ENCODE measurements around the gene SLC25A6.
"Not testable (repeated sequence)": the region's sequence is repeated elsewhere in the genome, so short reads cannot be mapped to it uniquely, and the experiment has no call there.

SLC25A6 gene

GRCh38 chrX:1391707-1392375 is at the start of gene SLC25A6:
SLC25A6 (minus strand) TSS chrX:1392113; CDS start chrX:1392009, 104 bp downstream.
- peak; percentile 100 for DNase-seq (ENCODE audit: low read depth)

- DNase-seq (ENCODE audit: low read depth): no peak
Measured at GRCh38 chrX:1440506-1440905, 48.6 kb upstream of the SLC25A6 start.

GRCh38 chrX:1435241-1435895 is 43.5 kb upstream of the SLC25A6 start:
- DNase-seq (ENCODE audit: low read depth): no peak

GRCh38 chrX:1434871-1435240 is 42.9 kb upstream of the SLC25A6 start:
- no peak for DNase-seq (ENCODE audit: low read depth)

- DNase-seq (ENCODE audit: low read depth): no peak
Measured at GRCh38 chrX:1433646-1434357, 41.9 kb upstream of the SLC25A6 start.

- no peak for DNase-seq (ENCODE audit: low read depth)
Measured at GRCh38 chrX:1430451-1430850, 38.5 kb upstream of the SLC25A6 start.

GRCh38 chrX:1427756-1428155 is 35.8 kb upstream of the SLC25A6 start:
- no peak for DNase-seq (ENCODE audit: low read depth)

GRCh38 chrX:1426321-1426720 is 34.4 kb upstream of the SLC25A6 start:
- DNase-seq (ENCODE audit: low read depth): not testable (repeated sequence)

GRCh38 chrX:1425381-1425780 is 33.5 kb upstream of the SLC25A6 start:
- DNase-seq (ENCODE audit: low read depth): no peak

- no peak for DNase-seq (ENCODE audit: low read depth)
Measured at GRCh38 chrX:1424147-1424851, 32.4 kb upstream of the SLC25A6 start.

GRCh38 chrX:1423215-1423614 is 31.3 kb upstream of the SLC25A6 start:
- DNase-seq (ENCODE audit: low read depth): no peak

GRCh38 chrX:1422135-1422465 is 30.2 kb upstream of the SLC25A6 start:
- DNase-seq (ENCODE audit: low read depth): no peak

- DNase-seq (ENCODE audit: low read depth): no peak
Measured at GRCh38 chrX:1421433-1422134, 29.7 kb upstream of the SLC25A6 start.

- no peak for DNase-seq (ENCODE audit: low read depth)
Measured at GRCh38 chrX:1420371-1420770, 28.5 kb upstream of the SLC25A6 start.

- DNase-seq (ENCODE audit: low read depth): no peak
Measured at GRCh38 chrX:1419545-1420355, 27.8 kb upstream of the SLC25A6 start.

GRCh38 chrX:1418901-1419544 is 27.1 kb upstream of the SLC25A6 start:
- DNase-seq (ENCODE audit: low read depth): no peak

GRCh38 chrX:1417921-1418771 is 26.2 kb upstream of the SLC25A6 start:
- DNase-seq (ENCODE audit: low read depth): no peak

- DNase-seq (ENCODE audit: low read depth): no peak
Measured at GRCh38 chrX:1416965-1417760, 25.2 kb upstream of the SLC25A6 start.

GRCh38 chrX:1416327-1416784 is 24.4 kb upstream of the SLC25A6 start:
- DNase-seq (ENCODE audit: low read depth): no peak

Measured in activated T-cell treated with anti-CD3 and anti-CD28 coated beads for 48 hours (primary cell).